Activated CD4-positive, alpha-beta T cell treated with anti-CD3 and anti-CD28 coated beads for 4 hours (primary cell): ENCODE data around the gene NAB2.
A peak's percentile ranks its signal among the peaks of the same experiment; 100 is the strongest.
"Not testable (repeated sequence)": the region's sequence is repeated elsewhere in the genome, so short reads cannot be mapped to it uniquely, and the experiment has no call there.

Source experiments
- DNase-seq, 2 donors: peaks; one replicate each; pipeline ENCODE4 v3.0.0-alpha.2; 2020

Gene NAB2

DNA sequence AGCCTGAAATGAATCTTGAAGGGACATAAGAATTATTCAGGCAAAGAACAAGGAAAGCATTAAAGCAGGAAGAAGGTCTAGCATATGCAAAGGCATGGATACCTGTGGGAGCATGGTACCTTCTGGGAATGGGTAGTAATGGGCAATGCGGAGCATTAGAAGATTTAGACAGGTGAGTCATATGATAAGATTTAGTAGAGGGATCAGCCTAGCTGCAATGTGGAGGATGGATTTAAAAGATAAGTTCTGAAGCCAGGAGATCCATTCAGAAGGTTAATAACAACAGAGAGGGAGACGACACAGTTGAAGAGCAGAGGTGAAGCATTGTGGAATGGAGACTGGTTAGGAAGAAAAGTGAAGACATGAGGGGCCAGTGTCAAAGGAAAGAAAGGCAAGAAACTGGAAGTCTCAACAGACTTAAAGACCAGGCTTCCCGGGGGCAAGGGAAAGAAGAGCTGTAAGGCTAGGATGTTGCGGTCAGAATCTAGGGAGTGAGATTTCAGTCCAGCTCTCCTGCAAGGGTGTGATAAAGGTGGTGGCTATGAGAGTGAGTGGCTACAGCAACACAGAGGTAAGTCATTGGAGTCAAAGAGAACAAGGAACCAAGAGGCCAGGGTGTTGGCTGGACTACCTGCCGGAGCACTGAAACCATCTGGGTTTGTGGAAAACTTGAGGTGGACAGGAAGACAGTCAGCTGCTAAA lies 27.8 kb downstream of the NAB2 start:
- no peak for DNase-seq

DNA sequence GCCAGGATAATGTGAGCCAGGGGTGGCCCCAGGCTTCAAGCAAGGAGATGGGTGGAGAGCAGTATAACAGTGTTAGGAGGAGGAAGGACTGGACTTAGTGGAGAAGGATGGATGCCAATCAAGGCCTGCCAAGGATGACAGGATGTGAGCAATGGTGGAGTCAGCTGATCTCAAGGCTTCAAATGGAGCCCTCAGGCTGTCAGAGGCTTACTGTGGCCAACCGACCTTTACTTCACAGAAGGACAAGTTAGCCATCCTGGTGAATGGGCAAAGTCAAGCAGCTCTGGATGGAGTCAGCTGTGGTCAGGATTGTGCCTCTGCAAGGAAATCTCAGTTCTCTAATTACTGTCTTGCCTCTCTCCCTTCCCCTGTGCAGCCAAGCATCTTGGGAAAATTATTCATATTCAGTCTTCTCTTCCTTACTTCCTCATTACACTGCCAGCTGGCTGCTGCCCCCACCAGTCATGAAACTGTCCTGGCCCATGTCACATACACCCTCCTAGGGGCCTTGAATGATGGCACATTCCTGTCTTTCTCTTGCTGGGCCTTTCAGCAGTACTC lies 29.9 kb downstream of the NAB2 start:
- DNase-seq = no peak

DNA sequence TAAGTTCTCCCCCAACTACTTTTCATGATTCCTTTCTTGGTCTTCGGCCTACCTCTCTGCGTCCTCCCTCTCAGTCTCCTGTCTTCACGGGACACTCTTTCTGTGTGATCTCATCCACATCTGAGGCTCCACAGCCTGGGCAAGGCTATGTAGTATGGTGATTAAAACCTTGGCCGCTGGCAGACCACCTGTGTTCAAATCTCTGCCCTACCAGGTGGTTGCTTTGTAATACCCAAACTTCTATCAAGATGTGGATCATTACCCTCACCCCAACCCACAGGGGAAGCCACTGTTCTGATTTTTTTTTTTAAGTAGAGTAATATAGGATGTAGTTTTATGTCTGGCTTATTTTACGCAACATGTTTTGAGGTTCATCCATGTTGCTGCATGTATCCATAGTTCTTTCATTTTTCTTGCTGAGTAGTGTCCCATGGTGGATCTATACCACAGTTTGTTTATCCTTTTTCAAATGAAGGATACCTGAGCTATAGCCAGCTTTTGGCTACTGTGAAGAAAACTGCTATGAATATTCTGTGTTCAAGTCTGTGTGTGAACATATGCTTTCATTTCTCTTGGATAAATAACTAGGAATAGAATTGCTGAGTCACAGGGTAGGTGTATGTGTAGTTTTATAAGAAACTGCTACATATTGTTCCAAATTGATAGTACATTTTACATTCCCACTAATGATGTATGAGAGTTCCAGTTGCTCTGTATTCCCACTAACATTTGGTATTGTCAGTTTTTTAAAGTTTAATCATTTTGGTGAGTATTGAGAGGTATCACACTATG lies 30.6 kb downstream of the NAB2 start:
- no peak for DNase-seq

- not testable (repeated sequence) for DNase-seq
Measured at GRCh38 chr12:57120718-57121117, 31.8 kb downstream of the NAB2 start.

DNA sequence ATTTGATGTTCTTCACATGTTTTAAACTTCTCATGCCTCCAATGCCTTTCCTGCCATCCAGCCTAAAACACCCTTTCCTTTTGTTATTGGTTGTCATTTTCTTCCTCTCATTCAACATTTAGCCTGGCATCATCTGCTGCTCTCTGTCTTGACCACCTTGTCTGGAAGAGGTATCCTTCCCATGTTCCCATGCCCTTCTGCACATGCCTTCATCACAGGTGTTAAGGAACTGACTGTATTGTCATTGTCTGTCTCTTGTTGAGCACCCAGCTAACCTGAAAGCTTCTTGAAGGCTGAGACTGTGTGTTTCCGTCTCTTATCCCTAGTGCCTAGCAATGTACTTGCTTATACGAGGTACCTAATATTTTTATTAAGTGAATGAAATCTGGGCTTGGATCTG lies 34.9 kb downstream of the NAB2 start:
- DNase-seq = no peak

DNA sequence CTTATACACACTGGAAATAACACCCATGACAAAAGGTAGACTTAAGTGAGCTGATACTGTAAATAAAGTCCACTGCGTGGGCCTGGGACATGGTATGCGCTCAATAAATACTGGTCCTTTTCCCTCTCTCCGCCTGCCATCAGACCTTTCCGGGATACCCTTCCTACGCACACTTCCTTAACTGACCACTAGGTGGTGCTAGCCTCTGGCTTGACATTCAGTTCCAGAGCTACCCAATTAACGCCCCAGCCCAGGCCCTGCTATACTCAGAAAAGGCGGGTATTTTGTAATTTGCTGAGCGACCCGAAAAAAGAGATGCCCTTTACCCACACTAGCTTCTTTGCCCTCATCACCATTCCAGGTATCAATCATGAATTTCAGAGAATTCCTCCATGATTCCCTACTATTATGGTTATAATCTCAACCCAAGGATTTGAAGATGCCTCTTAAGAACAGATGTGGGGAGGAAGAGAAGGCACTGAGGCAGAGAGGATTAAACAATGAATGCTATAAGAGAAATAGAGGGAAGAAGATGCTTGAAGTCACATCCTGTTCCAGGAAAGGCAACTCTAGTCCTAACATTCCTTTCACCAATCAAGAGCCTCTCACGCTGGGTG lies 35.5 kb downstream of the NAB2 start:
- DNase-seq = peak; percentile 69 to 81

DNA sequence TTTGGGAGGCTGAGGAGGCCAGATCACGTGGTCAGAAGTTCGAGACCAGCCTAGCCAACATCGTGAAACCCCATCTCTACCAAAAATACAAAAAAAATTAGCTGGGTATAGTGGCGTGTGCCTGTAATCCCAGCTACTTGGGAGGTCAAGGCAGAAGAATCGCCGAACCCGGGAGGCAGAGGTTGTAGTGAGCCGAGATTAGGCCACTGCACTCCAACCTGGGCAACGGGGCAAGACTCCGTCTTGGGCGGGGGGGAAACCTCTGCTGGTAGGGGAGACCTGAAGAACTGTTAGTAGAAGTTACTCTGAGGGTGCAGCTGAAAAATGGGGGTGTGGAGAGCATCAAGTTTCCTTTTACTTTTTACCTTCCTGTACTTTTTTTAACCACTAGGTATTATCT lies 37.1 kb downstream of the NAB2 start:
- no peak for DNase-seq

DNA sequence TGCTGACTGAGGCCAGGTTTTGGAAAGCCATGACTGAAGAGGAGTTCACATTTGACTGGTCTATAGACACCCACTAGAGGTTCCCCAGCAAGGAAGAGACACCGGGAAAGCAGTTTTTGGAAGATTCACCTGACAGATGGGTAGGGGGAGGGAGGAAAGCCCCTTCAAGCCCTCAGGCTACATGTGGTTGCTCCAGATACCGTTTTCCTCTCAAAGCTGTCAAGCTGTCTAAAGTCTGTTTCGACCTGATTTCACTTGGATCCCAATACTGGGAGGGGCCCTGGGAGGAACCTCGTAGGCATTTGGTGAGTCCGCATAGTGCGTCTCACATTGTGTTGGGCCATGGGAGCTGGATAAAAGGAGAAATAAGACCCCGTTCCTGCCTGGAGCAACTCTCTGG lies 37.6 kb downstream of the NAB2 start:
- no peak for DNase-seq

DNA sequence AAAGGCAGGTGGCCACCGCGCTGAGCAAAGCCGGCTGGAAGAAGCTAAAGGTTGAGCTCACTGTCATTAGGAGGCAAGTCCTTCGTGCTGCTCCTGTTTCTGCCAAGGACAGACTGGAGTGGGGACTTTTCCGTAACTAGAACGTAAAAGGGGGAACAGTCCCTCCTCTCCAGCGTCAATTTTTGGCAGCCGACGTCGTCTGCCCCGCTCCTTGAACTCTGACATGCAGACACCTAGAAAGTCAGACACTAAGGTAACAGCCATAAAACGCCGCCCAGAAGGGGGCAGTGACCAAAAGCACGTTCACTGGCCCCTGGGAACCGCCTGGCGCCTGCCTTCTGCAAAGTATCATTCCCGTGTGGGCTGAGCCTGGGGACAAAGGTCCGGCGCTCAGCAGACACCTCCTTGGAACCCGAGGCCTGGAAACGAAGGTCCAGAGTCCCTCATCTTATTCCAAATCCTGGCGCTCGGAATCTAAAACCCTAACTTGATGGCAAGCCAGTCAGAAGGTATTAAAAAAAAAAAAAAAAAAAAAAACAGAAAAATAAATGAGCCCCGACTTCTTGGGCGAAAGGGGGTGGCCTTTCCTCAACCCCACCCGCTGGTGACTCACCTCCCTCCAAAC lies 38.3 kb downstream of the NAB2 start:
- peak; percentile 75 to 79 for DNase-seq

DNA sequence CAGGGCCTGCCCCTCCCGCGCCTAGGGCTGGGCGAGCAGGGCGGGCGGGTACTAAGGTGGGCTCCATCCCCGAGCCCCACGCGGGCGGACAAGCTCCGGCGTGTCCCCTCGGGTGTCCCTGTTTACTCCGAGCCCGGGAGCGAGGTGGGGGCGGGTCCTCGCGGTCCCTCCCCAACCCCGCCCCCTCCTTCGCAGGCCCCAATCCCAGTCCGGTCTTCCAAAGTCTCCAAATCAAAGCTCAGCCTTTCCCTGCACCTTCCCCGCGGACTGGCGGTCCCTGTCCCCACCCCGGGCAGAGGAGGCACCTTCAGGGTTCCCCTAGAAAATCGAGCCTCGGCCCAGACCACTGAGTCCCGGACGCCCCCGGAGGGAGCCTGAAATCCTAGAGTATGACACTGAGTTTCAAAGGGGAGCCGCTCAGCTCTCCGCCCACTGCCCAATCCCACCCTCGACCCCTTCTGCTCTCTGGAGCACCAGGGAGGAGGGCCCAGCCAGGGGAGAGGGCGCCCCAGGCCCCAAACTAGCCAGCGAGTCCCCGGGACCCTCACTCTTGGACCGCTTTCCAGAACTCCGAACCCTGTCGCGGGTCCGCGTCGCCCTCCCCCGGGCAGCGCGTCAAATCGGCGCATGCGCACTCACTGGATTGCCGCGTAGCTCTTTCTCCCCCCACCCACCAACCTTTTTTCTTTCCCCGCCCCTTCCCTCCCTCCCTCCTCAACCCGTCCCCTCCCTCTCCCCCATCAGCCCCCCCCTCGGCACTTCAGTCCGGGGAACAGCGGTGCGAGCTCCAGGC lies 39.0 kb downstream of the NAB2 start, which contains the start of gene LRP1:
Gene LRP1, plus strand, starts transcription at position 758 of the 793 bp plus-strand sequence. CDS start 482 bp downstream, outside the sequence.
- DNase-seq = peak; percentile 82 to 85

DNA sequence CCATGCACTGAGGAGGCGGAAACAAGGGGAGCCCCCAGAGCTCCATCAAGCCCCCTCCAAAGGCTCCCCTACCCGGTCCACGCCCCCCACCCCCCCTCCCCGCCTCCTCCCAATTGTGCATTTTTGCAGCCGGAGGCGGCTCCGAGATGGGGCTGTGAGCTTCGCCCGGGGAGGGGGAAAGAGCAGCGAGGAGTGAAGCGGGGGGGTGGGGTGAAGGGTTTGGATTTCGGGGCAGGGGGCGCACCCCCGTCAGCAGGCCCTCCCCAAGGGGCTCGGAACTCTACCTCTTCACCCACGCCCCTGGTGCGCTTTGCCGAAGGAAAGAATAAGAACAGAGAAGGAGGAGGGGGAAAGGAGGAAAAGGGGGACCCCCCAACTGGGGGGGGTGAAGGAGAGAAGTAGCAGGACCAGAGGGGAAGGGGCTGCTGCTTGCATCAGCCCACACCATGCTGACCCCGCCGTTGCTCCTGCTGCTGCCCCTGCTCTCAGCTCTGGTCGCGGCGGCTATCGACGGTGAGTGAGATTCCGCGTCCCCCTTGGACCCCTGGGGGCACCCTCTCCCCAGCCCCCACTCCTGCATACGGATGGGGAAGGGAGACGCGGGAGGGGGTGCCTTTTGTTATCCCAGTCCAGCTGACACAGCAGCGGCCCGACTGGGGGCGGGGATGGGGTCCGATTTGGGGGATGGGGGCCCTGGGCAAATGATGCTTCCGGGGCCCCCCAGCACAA lies 39.8 kb downstream of the NAB2 start:
- no peak for DNase-seq

- DNase-seq = no peak
Measured at GRCh38 chr12:57129321-57129842, 40.5 kb downstream of the NAB2 start.

DNA sequence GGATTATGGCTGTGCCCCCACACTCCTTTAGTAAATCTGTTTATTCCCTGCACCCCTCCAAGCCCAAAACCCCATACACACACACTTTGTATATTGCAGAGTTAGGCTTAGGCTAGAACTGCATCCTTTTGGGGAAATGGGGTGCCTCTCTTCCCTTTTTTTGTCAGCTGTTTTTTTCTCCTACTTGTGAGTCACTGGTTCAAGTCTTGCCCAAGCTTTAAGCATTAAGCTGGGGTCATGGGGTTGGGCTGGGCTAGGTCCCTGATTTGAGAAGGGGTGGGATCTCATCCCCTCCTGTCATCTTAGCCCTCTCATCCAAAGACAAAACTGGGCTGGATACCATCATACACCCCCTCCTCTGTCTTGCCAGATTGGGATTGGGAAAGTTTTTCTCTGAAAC lies 41.0 kb downstream of the NAB2 start:
- DNase-seq = no peak

- DNase-seq = no peak
Measured at GRCh38 chr12:57130941-57131340, 42.0 kb downstream of the NAB2 start.

DNA sequence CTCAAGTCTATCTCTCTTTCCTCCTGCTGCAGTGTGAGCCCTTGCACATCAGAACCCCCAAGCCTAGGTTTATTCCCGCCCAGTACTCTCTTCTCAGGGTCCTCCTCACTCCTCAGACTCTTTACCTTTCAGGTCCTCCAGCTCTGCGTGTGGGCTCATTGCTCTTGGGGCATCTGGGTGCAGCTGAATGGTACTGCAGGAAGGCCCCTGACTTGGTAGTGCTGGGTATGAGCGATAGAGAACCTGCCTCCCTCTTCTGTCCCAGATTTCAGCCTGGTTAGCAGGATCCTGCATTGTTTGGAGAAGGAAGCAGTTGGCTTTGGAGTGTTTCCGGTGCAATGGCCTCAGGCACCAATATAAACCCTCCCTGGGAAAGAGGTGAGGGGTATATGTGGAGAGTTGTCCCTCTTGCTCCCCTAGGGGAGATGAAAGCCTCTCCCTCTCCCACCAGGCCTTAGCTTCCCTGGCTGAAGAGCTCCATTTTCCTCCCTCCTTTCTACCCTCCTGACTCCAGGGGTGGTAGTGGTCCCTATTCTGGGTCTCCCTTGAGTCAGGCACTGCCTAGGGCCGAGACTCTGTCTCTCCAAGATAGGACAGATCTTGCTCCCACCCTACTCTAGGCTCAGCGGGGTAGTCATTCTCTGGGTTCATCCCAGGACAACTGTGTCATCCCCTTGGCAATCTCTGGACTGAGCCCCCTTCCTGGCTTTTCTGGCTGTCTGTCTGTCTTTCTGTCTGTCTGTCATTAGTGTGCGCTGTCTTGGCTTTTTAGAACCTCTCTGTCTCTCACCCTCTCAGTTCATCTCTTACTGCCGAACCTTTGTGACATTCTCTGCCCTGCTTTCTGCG lies 43.2 kb downstream of the NAB2 start:
- no peak for DNase-seq

GRCh38 chr12:57133013-57133569 lies 44.2 kb downstream of the NAB2 start:
- no peak for DNase-seq

- no peak for DNase-seq
Measured at GRCh38 chr12:57133916-57134315, 45.0 kb downstream of the NAB2 start.

- DNase-seq = no peak
Measured at GRCh38 chr12:57134949-57135348, 46.0 kb downstream of the NAB2 start.

GRCh38 chr12:57135527-57136326 lies 46.8 kb downstream of the NAB2 start:
- no peak for DNase-seq
